Measurements from ENCODE around the gene LCAT. TPM values are rescaled to one million over a fixed set of nuclear protein-coding genes. Genes with fewer than 3 reads are reported as not detected.

The LCAT gene
- polyA plus RNA-seq, 1 of the 3 experiments (the other 2 are of a cell fraction), result 11.1 TPM

- no peaks in the 10 kb centered on the region for H3F3A ChIP-seq (replicated peaks; ENCODE audit: insufficient read depth)
- H3K9ac ChIP-seq, result no peak overlapping the region
- CTCF ChIA-PET, result interaction anchor here (0.7 to 28.1 kb wide), 4 partner anchors 9 to 116 kb away, joined by 3 to 564 read pairs (median 18); partner anchors contain the start of genes EDC4, NRN1L and PSKH1
- no peak overlapping the region for H2AFZ ChIP-seq (ENCODE audit: low read depth)
- WGBS (ENCODE audit: low lambda C conversion rate), result 96% methylated on average over 4 of the region's 10 CpGs
- no peaks in the 10 kb centered on the region for H3K9me2 ChIP-seq
- POLR2A ChIA-PET, result interaction anchor here (0.5 kb wide), 1 partner anchor 149 kb away, joined by 3 read pairs; no protein-coding TSS in a partner anchor
- H4K20me1 ChIP-seq (ENCODE audit: insufficient read depth), result peaks cover 23% of the 10 kb centered on the region
- H3K27me3 ChIP-seq (ENCODE audit: insufficient read depth), result no peaks in the 10 kb centered on the region
- no peak for TF ChIP-seq RAD21 (IDR thresholded peaks at IDR 0.05; ENCODE audit: low read length)
- TF ChIP-seq EP300 (IDR thresholded peaks at IDR 0.05; ENCODE audit: borderline replicate concordance in 1 of 2, low read depth in 1 of 2, low read length in 1 of 2), result no peak
- H3K4me1 ChIP-seq (ENCODE audit: control insufficient read depth in 1 of 2, insufficient read depth in 2 of 2, low read depth in 1 of 2, low read length in 1 of 2), result peaks cover 0 to 26% of the 10 kb centered on the region in 2 experiments; a peak in 1 of 4 replicates
- H3K79me2 ChIP-seq (ENCODE audit: insufficient read depth), result peaks cover 17% of the 10 kb centered on the region
- no peak for DNase-seq
- H3K36me3 ChIP-seq (replicated peaks in 1 of 2; ENCODE audit: control insufficient read depth in 1 of 2, insufficient read depth in 2 of 2, low read length in 1 of 2), result peaks cover 0 to 31% of the 10 kb centered on the region in 2 experiments
- no peak overlapping the region for H3K4me3 ChIP-seq (ENCODE audit: low read depth in 2 of 2, low read length in 1 of 2)
- no peak overlapping the region for H3K4me2 ChIP-seq
- no peaks in the 10 kb centered on the region for H3K9me3 ChIP-seq
- H3K27ac ChIP-seq (ENCODE audit: low read depth in 2 of 2, low read length in 1 of 2), result no peak overlapping the region
Observed at GRCh38 chr16:67924140-67924906, 19.6 kb downstream of the LCAT start.

- peaks cover 26% of the 10 kb centered on the region for H4K20me1 ChIP-seq (ENCODE audit: insufficient read depth)
- WGBS (ENCODE audit: low lambda C conversion rate), result 100% methylated on average over 7 of the region's 10 CpGs
Observed at GRCh38 chr16:67923414-67924116, 20.4 kb downstream of the LCAT start.

More at GRCh38 chr16:67923414-67924116, 20.4 kb downstream of the LCAT start:
- POLR2A ChIA-PET, result interaction anchor here (0.7 to 1.0 kb wide), 2 partner anchors 8 to 11 kb away, joined by 3 read pairs; partner anchors contain the start of gene CTRL
- Histone ChIP-seq H3K9ac (no peak overlapping the region), H3K4me1 (ENCODE audit: control insufficient read depth in 1 of 2, insufficient read depth in 2 of 2, low read depth in 1 of 2, low read length in 1 of 2) (peaks cover 0 to 31% of the 10 kb centered on the region in 2 experiments; a peak in 1 of 4 replicates), H3K9me2 (no peaks in the 10 kb centered on the region), H3K36me3 (replicated peaks in 1 of 2; ENCODE audit: control insufficient read depth in 1 of 2, insufficient read depth in 2 of 2, low read length in 1 of 2) (peaks cover 0 to 24% of the 10 kb centered on the region in 2 experiments), H2AFZ (ENCODE audit: low read depth) (no peak overlapping the region), H3K4me3 (ENCODE audit: low read depth in 2 of 2, low read length in 1 of 2) (no peak overlapping the region), H3K79me2 (ENCODE audit: insufficient read depth) (peaks cover 23% of the 10 kb centered on the region), H3K27me3 (ENCODE audit: insufficient read depth) (no peaks in the 10 kb centered on the region), H3K9me3 (no peaks in the 10 kb centered on the region), H3K27ac (ENCODE audit: low read depth in 2 of 2, low read length in 1 of 2) (no peak overlapping the region; a peak in 1 of 4 replicates), H3F3A (replicated peaks; ENCODE audit: insufficient read depth) (no peaks in the 10 kb centered on the region), H3K4me2 (no peak overlapping the region)
- no peak for TF ChIP-seq PBX3 (IDR thresholded peaks at IDR 0.05)
- no peak for TF ChIP-seq EP300 (IDR thresholded peaks at IDR 0.05; ENCODE audit: borderline replicate concordance in 1 of 2, low read depth in 1 of 2, low read length in 1 of 2)
- no peak for TF ChIP-seq SIN3A (IDR thresholded peaks at IDR 0.05; ENCODE audit: borderline replicate concordance, low read depth, low read length)
- no peak for TF ChIP-seq POLR2AphosphoS5 (IDR thresholded peaks at IDR 0.05; ENCODE audit: low read depth, low read length)
- no peak for DNase-seq
- CTCF ChIA-PET, result interaction anchor here (0.8 to 28.1 kb wide), 3 partner anchors 13 to 107 kb away, joined by 3 to 564 read pairs (median 7); partner anchors contain the start of genes EDC4, NRN1L and PSKH1

Measured in SK-N-SH (cell line).